ENCODE results near the gene LRP8. TPM values are rescaled to one million over a fixed set of nuclear protein-coding genes. Genes with fewer than 3 reads are reported as not detected.

LRP8 gene
- total and polyA plus RNA-seq, 9 of the 15 experiments (the other 6 are each of a cell fraction or from before 2014, with no cell fraction given): 7.1 to 56.1 (median 31.3) TPM

DNA sequence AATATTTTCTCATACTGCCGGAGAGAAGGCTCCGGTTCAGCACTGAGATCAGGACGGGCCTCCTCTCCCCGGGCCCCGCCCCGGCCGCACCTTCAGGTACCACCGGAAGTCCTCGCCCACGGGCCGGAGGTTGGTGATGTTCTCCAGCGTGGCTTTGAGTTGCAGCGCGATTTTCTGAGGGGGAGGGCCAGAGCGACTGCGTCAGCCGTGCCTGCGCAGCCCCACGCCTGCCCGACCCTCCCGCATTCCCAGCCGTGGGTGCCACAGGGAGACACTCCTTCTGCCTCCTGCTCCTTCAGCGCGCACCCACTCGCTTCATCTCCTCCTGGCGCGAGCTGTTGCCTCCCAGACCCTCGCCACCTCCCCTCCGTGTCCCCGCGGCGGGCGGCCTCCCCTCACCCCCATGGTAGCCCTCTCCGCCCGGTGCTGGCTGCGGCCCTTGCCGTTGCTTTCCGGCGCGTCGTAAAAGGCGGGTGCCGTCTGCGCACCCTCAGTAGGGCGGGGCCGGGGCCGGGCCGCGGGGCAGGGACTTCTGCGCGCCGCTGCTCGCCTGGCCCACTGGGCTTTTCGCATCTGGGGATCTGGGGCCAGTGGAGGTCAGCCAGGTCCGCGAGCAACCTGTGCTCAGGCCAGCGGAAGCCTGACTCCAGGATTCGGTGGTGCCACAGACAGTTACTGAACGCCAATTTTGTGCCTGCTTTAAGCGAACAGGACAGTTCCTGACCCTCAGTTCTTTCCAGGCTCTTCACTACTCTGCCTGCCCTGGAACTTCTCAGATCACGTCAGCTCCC, 107.5 kb downstream of the LRP8 start, which contains the start of gene CZIB (continued):
- TF ChIP-seq, protein P1, sequence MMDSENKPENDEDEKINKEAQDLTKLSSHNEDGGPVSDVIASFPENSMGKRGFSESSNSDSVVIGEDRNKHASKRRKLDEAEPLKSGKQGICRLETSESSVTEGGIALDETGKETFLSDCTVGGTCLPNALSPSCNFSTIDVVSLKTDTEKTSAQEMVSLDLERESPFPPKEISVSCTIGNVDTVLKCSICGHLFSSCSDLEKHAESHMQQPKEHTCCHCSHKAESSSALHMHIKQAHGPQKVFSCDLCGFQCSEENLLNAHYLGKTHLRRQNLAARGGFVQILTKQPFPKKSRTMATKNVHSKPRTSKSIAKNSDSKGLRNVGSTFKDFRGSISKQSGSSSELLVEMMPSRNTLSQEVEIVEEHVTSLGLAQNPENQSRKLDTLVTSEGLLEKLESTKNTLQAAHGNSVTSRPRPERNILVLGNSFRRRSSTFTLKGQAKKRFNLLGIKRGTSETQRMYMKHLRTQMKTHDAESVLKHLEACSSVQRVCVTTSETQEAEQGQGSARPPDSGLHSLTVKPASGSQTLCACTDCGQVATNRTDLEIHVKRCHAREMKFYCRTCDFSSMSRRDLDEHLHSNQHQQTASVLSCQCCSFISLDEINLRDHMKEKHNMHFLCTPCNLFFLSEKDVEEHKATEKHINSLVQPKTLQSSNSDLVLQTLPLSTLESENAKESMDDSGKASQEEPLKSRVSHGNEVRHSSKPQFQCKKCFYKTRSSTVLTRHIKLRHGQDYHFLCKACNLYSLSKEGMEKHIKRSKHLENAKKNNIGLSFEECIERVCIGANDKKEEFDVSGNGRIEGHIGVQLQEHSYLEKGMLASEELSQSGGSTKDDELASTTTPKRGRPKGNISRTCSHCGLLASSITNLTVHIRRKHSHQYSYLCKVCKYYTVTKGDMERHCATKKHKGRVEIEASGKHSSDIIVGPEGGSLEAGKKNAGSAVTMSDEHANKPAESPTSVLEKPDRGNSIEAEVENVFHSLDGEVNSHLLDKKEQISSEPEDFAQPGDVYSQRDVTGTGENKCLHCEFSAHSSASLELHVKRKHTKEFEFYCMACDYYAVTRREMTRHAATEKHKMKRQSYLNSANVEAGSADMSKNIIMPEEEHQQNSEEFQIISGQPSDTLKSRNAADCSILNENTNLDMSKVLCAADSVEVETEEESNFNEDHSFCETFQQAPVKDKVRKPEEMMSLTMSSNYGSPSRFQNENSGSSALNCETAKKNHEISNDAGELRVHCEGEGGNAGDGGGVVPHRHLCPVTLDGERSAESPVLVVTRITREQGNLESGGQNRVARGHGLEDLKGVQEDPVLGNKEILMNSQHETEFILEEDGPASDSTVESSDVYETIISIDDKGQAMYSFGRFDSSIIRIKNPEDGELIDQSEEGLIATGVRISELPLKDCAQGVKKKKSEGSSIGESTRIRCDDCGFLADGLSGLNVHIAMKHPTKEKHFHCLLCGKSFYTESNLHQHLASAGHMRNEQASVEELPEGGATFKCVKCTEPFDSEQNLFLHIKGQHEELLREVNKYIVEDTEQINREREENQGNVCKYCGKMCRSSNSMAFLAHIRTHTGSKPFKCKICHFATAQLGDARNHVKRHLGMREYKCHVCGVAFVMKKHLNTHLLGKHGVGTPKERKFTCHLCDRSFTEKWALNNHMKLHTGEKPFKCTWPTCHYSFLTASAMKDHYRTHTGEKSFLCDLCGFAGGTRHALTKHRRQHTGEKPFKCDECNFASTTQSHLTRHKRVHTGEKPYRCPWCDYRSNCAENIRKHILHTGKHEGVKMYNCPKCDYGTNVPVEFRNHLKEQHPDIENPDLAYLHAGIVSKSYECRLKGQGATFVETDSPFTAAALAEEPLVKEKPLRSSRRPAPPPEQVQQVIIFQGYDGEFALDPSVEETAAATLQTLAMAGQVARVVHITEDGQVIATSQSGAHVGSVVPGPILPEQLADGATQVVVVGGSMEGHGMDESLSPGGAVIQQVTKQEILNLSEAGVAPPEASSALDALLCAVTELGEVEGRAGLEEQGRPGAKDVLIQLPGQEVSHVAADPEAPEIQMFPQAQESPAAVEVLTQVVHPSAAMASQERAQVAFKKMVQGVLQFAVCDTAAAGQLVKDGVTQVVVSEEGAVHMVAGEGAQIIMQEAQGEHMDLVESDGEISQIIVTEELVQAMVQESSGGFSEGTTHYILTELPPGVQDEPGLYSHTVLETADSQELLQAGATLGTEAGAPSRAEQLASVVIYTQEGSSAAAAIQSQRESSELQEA (IDR thresholded peaks at IDR 0.05; ENCODE audit: low read depth): no peak
- TF ChIP-seq HDAC2 (IDR thresholded peaks at IDR 0.05): peak; percentile 97
- TF ChIP-seq ZNF79 (CRISPR knock-in tag; IDR thresholded peaks at IDR 0.05; ENCODE audit: low read depth): no peak
- TF ChIP-seq, protein P2, sequence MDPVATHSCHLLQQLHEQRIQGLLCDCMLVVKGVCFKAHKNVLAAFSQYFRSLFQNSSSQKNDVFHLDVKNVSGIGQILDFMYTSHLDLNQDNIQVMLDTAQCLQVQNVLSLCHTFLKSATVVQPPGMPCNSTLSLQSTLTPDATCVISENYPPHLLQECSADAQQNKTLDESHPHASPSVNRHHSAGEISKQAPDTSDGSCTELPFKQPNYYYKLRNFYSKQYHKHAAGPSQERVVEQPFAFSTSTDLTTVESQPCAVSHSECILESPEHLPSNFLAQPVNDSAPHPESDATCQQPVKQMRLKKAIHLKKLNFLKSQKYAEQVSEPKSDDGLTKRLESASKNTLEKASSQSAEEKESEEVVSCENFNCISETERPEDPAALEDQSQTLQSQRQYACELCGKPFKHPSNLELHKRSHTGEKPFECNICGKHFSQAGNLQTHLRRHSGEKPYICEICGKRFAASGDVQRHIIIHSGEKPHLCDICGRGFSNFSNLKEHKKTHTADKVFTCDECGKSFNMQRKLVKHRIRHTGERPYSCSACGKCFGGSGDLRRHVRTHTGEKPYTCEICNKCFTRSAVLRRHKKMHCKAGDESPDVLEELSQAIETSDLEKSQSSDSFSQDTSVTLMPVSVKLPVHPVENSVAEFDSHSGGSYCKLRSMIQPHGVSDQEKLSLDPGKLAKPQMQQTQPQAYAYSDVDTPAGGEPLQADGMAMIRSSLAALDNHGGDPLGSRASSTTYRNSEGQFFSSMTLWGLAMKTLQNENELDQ (CRISPR knock-in tag; IDR thresholded peaks at IDR 0.05; ENCODE audit: borderline replicate concordance): no peak
- TF ChIP-seq EHMT2 (IDR thresholded peaks at IDR 0.05): no peak; the same call in 1 of the 2 replicates
- no peak for TF ChIP-seq ZNF324 (CRISPR knock-in tag; IDR thresholded peaks at IDR 0.05)
- TF ChIP-seq TBL1XR1 (IDR thresholded peaks at IDR 0.05; ENCODE audit: low read length in 2 of 2): no peak
- TF ChIP-seq MAFG (tag; conservative IDR thresholded peaks at IDR 0.05): no peak
- no peak for TF ChIP-seq KLF16 (IDR thresholded peaks at IDR 0.05)
- TF ChIP-seq SMAD4 (CRISPR knock-in tag; conservative IDR thresholded peaks at IDR 0.05): 0 out of 2 replicates have a peak, but pooled peaks have one; percentile 53
- TF ChIP-seq MTA1 (IDR thresholded peaks at IDR 0.05; ENCODE audit: borderline replicate concordance): 0 out of 2 replicates have a peak, but pooled peaks have one; percentile 52
- TF ChIP-seq, protein P3, sequence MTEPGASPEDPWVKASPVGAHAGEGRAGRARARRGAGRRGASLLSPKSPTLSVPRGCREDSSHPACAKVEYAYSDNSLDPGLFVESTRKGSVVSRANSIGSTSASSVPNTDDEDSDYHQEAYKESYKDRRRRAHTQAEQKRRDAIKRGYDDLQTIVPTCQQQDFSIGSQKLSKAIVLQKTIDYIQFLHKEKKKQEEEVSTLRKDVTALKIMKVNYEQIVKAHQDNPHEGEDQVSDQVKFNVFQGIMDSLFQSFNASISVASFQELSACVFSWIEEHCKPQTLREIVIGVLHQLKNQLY (CRISPR knock-in tag; conservative IDR thresholded peaks at IDR 0.05): no peak
- TF ChIP-seq TAF7 (tag; IDR thresholded peaks at IDR 0.05): peak; percentile 87
- peak; percentile 18 for TF ChIP-seq BHLHE40 (IDR thresholded peaks at IDR 0.05; ENCODE audit: low read length)
- no peak for TF ChIP-seq ZC3H11A (IDR thresholded peaks at IDR 0.05; ENCODE audit: low read depth, low read length)
- TF ChIP-seq FOSL1 (tag; conservative IDR thresholded peaks at IDR 0.05): no peak
- peak; percentile 99 for TF ChIP-seq CTBP1 (IDR thresholded peaks at IDR 0.05; ENCODE audit: borderline replicate concordance)
- TF ChIP-seq NRF1 (conservative IDR thresholded peaks at IDR 0.05 in 1 of 2, IDR thresholded peaks at IDR 0.05 in 1 of 2): peak; percentile 97

Measured in K562 (cell line).